HL-60 (cell line): ENCODE data around the gene MARCHF7.

Experiments
- CTCF ChIP-seq: IDR thresholded peaks from one replicate; pipeline ENCODE4 v1.5.1; 2011; ENCODE audit warnings: low read length, control low read depth, inconsistent platforms; ENCODE audit not compliant: insufficient read depth
- POLR2AphosphoS5 ChIP-seq: IDR thresholded peaks from 2 replicates; pipeline ENCODE4 v1.6.1; 2012; ENCODE audit warnings: low read depth
- REST ChIP-seq: IDR thresholded peaks from 2 replicates; pipeline ENCODE4 v1.6.1; 2012; ENCODE audit warnings: low read depth; ENCODE audit not compliant: insufficient replicate concordance

- TF ChIP-seq CTCF (no peak), POLR2AphosphoS5 (no peak), REST (no peak)
Observed at GRCh38 chr2:159744363-159744762, 32.1 kb downstream of the MARCHF7 start.
